GM12874 (cell line): ENCODE results near the gene TAS2R1.

Source experiments
- TF ChIP-seq, protein P1 (sequence below): IDR thresholded peaks from 2 replicates; pipeline ENCODE4 v1.5.1; 2011; ENCODE audit warnings: low read depth, mild to moderate bottlenecking, control low read depth, low read length, moderate library complexity; ENCODE audit not compliant: insufficient read depth

TAS2R1 gene

DNA sequence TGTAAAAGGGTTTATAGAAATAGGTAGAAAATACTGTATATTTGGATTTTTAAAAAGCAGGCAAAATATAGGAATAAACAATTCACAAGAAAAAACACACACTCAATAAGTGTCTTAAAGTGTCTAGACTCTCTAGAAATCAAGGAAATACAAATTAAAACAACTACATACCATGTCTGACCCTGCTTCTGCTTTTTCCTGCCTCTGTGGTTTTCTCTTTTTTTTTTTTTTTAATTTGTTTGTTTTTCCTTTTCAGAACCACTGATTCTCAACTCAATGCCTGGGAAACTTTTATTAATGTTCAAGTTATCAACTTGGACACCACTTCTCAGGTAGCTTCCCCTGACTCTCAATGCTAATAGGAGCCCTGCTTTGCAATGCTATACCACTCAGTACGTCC lies 25.5 kb upstream of the TAS2R1 start:
- TF ChIP-seq, protein P1, sequence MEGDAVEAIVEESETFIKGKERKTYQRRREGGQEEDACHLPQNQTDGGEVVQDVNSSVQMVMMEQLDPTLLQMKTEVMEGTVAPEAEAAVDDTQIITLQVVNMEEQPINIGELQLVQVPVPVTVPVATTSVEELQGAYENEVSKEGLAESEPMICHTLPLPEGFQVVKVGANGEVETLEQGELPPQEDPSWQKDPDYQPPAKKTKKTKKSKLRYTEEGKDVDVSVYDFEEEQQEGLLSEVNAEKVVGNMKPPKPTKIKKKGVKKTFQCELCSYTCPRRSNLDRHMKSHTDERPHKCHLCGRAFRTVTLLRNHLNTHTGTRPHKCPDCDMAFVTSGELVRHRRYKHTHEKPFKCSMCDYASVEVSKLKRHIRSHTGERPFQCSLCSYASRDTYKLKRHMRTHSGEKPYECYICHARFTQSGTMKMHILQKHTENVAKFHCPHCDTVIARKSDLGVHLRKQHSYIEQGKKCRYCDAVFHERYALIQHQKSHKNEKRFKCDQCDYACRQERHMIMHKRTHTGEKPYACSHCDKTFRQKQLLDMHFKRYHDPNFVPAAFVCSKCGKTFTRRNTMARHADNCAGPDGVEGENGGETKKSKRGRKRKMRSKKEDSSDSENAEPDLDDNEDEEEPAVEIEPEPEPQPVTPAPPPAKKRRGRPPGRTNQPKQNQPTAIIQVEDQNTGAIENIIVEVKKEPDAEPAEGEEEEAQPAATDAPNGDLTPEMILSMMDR, result no peak

DNA sequence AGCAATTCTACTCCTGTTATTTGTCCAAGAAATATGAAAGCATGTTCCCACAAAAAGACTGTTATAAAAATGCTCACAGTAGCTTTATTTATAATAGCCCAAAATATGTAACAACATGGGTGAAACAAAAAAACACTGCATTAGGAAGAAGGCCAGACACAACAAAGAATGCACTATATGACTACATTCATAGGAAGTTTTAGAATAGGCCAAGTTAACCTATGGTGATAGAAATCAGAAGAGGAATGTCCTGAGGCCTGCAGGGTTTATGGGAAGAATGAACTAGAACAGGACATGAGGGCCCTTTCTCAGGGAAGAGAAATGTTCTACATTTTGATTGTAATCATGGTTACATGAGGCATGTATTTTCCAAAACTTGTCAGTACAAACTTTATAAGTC lies 24.7 kb upstream of the TAS2R1 start:
- TF ChIP-seq, protein P1, result no peak

DNA sequence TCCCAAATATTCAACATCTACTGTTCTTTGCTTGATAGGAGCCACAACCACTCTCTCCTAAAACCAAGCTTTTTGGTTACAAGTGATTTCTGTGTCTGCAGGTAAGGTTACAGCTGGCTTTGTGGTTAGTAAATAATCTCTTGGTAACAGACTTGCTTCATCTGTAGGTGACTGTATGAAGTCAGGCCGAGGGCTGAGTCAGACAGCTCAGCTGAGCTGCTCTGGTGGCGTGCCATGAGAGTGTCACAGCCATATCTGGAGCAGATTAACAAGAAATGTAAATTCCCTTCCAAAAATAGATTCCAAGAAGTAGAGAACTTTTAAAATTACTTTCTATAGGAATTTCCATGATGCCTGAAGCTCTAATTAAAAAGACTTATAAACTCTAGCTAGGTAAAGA lies 23.7 kb upstream of the TAS2R1 start:
- TF ChIP-seq, protein P1, result no peak

DNA sequence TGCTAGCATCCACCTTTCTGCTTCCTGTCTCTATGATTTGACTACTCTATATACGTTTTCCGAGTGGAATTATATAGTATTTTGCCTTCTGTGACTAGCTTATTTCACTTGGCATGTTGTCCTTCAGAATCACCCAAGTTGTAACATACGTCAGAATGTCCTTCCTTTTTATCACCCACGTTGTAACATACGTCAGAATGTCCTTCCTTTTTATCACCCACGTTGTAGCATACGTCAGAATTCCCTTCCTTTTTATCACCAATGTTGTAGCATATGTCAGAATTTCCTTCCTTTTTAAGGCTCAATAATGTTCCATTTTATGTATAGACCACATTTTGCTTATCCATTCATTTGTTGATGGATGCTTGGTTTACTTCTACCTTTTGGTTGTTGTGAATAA lies 22.9 kb upstream of the TAS2R1 start:
- TF ChIP-seq, protein P1, result no peak

DNA sequence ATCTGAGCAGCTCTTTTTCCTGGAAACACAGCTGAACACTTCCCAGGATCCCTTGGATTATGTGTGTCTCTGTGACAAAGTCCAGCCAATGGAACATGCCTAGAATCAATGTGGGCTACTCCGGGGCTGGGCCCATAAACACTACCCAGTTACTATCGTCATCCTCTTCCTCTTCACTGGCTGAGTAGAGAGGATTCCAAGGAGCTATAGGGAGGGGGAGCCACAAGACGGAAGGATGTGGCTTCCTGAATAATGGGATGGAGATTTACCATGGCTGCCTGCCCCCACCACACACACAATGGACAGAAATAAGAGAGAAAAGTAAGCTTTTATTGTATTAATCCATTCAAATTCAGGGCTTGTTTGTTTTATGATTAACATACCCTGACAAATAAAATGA lies 22.1 kb upstream of the TAS2R1 start:
- TF ChIP-seq, protein P1, result no peak

DNA sequence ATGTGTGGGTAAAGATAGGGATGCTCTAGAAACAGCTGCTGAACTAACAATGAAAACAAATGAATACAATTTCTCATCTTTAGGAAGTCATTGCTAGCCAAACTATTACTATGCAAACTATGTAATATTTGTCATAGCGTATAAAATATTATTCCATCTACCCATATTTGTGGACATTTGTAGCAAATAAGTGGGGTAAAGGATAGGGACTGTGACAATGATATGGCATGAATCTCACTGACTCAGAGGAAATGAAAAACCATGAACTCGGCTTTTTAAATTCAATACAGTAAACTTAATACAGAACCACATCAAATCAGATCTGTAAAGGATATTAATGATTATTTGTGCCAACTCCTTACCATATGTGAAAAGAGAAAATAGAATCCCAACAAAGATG lies 16.7 kb upstream of the TAS2R1 start:
- TF ChIP-seq, protein P1, result no peak

DNA sequence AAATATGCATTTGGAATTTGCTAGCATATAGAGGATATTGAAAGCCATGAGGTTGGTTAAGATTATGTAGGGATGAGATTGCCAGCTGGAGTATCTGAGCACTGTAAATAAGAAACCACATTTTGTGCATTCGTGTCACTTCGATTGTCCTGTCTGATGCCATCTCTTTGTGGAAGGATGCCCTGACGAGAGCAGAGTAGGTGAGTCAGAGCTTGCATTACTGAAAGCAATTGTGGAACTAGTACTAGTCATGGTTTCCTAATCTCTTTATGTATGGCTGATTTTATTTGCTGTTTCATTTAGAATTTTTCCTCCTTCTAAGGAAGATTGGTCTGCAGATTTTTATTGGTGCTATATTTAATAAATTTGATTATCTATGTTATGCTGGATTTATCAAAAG lies 14.5 kb upstream of the TAS2R1 start:
- TF ChIP-seq, protein P1, result no peak

DNA sequence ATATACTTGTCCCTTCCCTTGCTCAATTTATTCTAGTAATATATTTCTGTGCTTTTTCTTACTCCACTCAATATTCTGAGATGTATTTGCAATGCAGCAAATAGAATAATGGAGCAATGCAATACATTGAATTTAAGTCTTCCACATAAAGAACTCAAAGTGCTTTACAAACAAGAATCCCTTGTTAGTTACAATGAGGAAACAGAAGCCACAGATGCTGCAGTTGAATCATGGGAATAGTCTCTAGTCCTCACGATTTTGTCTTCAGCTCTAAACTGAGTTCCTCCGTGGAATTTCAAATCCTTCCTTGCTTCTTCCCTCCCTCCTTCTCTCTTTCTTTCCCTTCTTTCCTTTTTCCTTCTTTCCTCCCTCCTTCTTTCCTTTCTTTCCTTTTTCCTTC lies 12.5 kb upstream of the TAS2R1 start:
- TF ChIP-seq, protein P1, result no peak
